ENCODE data around the gene ARG1. TPM values are rescaled to one million over a fixed set of nuclear protein-coding genes. Genes with fewer than 3 reads are reported as not detected.
A peak's percentile ranks its signal among the peaks of the same experiment; 100 is the strongest.

The ARG1 gene
- total RNA-seq (2013; cell fraction: nucleolus; rRNA removed) = not detected in 2 replicates
- total RNA-seq (2014; rRNA removed) (not detected in 2 replicates), total RNA-seq (2014; rRNA removed; fragmentation: Illumina TruSeq; extraction: Trizol) (not detected in 2 replicates), total RNA-seq (2021) (0.33 TPM in 1 of 2 replicates, not detected in the other), polyA plus RNA-seq (2011; rRNA removed) (not detected in 2 replicates), polyA plus RNA-seq (2014; fragmentation: Illumina TruSeq; extraction: Trizol) (not detected in 2 replicates), polyA plus RNA-seq (2014; fragmentation: Nextera tagmentation; extraction: Ambion mirVana) (not detected), polyA plus RNA-seq (2014; rRNA removed) (not detected in 2 replicates), polyA plus RNA-seq (2016; fragmentation: Nextera tagmentation; extraction: Ambion mirVana) (not detected), polyA minus RNA-seq (2011; rRNA and poly(A)+ RNA removed) (not detected in 2 replicates), Bru-seq, nascent RNA (not detected), BruChase-seq, experiment 1, labeled RNA remaining after a 6-hour chase (not detected), BruChase-seq, experiment 2, labeled RNA remaining after a 2-hour chase (percentile 11 among the genes with signal in this experiment)
- polyA plus RNA-seq (2011; ENCODE audit: low read depth) = not detected
- polyA plus RNA-seq (2011; cell fraction: cytosol; rRNA removed) = not detected in 2 replicates
- not detected in 2 replicates for polyA plus RNA-seq (2011; cell fraction: nucleus; rRNA removed)
- polyA plus RNA-seq (2012) = not detected in 2 replicates
- not detected in 2 replicates for polyA minus RNA-seq (2011; cell fraction: cytosol; rRNA and poly(A)+ RNA removed)
- not detected in 2 replicates for polyA minus RNA-seq (2011; cell fraction: nucleus; rRNA and poly(A)+ RNA removed)
- long read RNA-seq, experiment 1 = 0 reads
- long read RNA-seq, experiment 2, partial matches to known transcripts = 0 of 2 reads
- long read RNA-seq, experiment 2, other reads (novel, unspliced or antisense) = 2 of 2 reads

DNA sequence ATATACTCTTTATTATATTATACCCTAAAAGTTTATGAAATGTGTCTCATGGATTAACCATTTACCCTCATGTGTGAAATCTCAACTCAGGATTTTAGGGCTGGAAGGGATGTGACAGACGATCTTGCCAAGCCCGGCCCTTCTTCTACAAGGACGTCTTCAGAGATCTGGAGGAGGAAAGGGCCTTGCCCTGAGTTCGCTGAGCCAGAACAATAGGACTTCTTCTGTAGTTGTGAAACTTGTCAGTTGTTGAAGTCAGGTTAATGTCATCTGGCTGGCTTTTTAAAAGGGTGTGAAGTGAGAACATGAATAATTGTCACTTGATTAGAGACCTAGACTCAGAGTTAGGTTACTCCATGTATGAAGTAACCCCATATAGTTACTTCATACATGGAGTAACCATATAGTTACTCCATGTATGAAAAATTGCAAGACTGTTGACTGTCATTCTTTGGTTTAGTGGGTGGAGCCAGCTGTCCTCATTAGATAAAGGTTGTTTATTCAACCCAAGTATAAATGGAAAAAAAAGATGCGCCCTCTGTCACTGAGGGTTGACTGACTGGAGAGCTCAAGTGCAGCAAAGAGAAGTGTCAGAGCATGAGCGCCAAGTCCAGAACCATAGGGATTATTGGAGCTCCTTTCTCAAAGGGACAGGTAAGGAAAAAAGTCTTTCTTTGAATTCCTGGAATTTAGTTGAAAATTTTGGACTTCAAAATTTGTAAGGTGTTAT lies at the start of gene ARG1:
Gene ARG1 (plus strand): TSS at position 541 of the 730 bp plus-strand sequence. CDS start 57 bp downstream, at position 598.
- BruUV-seq (replicated peaks) = no TSS peak
- Histone ChIP-seq H3K36me3 (ENCODE audit: control insufficient read depth in 2 of 2, insufficient read depth in 2 of 2, low read length in 1 of 2) (no peaks in the 10 kb centered on the region), H3K9ac (ENCODE audit: control insufficient read depth, insufficient read depth, low read length) (no peak within 1 kb of the TSS), H3K27me3 (replicated peaks in 1 of 2; ENCODE audit: control insufficient read depth in 2 of 2, insufficient read depth in 2 of 2, low read length in 1 of 2) (no peaks in the 10 kb centered on the region), H3K4me3 (no peak within 1 kb of the TSS), H3K4me1 (ENCODE audit: control insufficient read depth, insufficient read depth, low read length) (no peaks in the 10 kb centered on the region), H3K4me2 (ENCODE audit: control insufficient read depth, insufficient read depth) (no peak within 1 kb of the TSS), H4K20me1 (ENCODE audit: control insufficient read depth, insufficient read depth) (no peaks in the 10 kb centered on the region), H3K9me3 (replicated peaks; ENCODE audit: control insufficient read depth, insufficient read depth, low read length) (no peaks in the 10 kb centered on the region), H3K27ac (ENCODE audit: control insufficient read depth, insufficient read depth) (no peak within 1 kb of the TSS), H3K79me2 (ENCODE audit: control insufficient read depth, insufficient read depth, low read length) (no peaks in the 10 kb centered on the region), H2AFZ (ENCODE audit: control insufficient read depth, low read depth, low read length) (no peak within 1 kb of the TSS)
- ATAC-seq (no peak), DNase-seq (ENCODE audit: low read depth, low spot score) (no peak), FAIRE-seq (no peak)
- WGBS (ENCODE audit: insufficient coverage, insufficient replicate concordance, low lambda C conversion rate, missing lambda C conversion rate) = 91% methylated on average over 6 of the region's 6 CpGs
- CTCF ChIA-PET = interaction anchor here (0.8 kb wide), 1 partner anchor 9 kb away, joined by 3 read pairs; no protein-coding TSS in a partner anchor
- intact Hi-C loops (cut with micrococcal nuclease; ENCODE audit: unreplicated experiment) (no loop called here), in situ Hi-C loops (cut with MboI) (no loop called here)
- RAD21 ChIA-PET (ENCODE audit: unreplicated experiment) = no interaction called here
- SMC1A ChIA-PET (ENCODE audit: uncharacterized antibody, unreplicated experiment) = no interaction called here
- POLR2A ChIA-PET = no interaction called here
- no peak for TF ChIP-seq BRCA1 (IDR thresholded peaks at IDR 0.05; ENCODE audit: low read depth, low read length)
- TF ChIP-seq BACH1 (IDR thresholded peaks at IDR 0.05; ENCODE audit: borderline replicate concordance) = no peak
- no peak for TF ChIP-seq ESRRA (IDR thresholded peaks at IDR 0.05; ENCODE audit: low read length)
- TF ChIP-seq ZNF24 (IDR thresholded peaks at IDR 0.05) = no peak
- TF ChIP-seq STAT1 (conservative IDR thresholded peaks at IDR 0.05) = no peak
- no peak for TF ChIP-seq TBL1XR1 (IDR thresholded peaks at IDR 0.05; ENCODE audit: low read depth, low read length)
- no peak for TF ChIP-seq ZNF207 (IDR thresholded peaks at IDR 0.05; ENCODE audit: borderline replicate concordance)
- TF ChIP-seq EZH2 (IDR thresholded peaks at IDR 0.05; ENCODE audit: borderline replicate concordance, control insufficient read depth, low read depth, low read length) = no peak
- no peak for TF ChIP-seq NFYB (IDR thresholded peaks at IDR 0.05; ENCODE audit: insufficient read depth, low read depth, low read length)
- TF ChIP-seq YBX1 (IDR thresholded peaks at IDR 0.05) = no peak
- TF ChIP-seq SUPT20H (IDR thresholded peaks at IDR 0.05; ENCODE audit: borderline replicate concordance, control insufficient read depth, low read depth, low read length) = no peak

All from GM12878 (cell line).